GM21515 (cell line): Measurements from ENCODE around the gene CMIP.

ENCODE experiments used
- ATAC-seq: cut with Tn5 transposase; IDR thresholded peaks from one replicate; pipeline ENCODE4 v1.9.1; 2021; ENCODE audit not compliant: unreplicated experiment

CMIP gene

DNA sequence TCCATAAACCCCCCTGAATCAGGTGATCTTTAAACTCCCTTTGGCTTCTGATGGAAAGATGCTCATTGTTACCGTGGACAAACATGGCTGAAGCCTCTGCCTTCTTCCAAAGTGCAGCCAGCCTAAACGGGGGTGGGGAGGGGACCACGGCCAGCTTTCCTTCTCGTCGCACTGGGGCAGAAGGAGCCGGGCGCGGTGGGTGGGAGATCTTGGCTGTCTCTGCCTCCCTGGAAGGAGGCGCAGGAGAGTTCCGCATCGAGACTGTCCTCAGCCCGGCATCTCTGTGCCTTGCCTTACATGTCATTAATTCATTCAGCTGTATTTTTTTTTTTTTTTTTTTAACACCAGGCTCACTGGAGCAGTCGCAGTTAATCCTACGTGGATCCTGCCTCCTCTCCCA, 171.2 kb downstream of the CMIP start:
- no peak for ATAC-seq

DNA sequence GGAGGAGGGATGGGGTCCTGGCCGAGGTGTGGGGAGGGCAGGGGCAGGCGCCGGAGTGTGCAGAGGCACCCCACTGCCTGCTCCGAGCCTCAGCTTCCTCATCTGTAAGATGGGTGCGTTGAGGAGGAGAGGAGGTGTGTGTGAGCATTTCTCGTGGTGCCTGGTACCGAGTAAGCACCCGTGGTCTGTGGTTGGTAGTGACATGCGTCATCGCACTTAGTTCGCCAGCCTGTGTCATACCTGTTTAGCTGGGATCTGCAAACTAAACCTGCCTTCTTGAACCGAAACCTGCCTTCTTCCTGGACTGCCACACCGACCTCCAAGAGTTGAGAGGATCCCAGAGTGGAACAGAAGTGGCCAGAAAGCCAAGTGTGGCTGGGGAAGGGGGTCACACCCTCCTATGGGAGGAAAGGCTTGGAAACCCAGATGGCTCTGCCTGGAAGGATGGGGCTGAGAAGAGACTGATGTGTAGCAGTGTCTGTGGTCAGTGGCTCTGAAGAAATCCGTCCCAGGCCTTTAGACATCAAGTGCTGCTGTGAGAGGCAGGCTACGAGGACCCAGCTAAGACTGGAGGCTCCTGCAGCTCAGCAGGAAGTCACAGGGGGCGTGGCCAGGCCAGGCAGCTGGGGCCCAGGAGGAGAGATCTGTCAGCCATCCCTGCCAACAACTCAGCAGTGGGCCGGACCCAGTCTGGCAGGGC, 171.9 kb downstream of the CMIP start:
- ATAC-seq, result no peak

- ATAC-seq, result no peak
Measured at GRCh38 chr16:81617021-81617346, 172.4 kb downstream of the CMIP start.

DNA sequence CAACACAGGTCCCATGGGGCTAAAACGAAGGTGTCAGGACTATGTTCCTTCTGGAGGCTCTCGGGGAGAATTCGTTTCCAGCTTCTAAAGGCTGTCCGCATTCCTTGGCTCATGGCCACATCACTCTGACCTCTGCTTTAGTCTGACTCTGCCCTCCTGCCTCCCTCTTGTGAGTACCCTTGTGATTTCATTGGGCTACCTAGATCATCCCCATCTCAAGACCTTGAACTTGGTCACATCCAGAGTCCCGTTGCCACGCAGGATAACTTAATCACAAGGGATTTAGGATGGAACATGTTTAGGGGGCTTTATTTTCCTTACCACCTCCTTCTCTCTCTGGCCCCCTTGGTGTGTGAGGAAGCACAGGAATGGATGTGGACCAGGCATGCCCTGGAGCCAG, 173.6 kb downstream of the CMIP start:
- ATAC-seq, result no peak

GRCh38 chr16:81618661-81619060, 174.1 kb downstream of the CMIP start:
- ATAC-seq, result no peak

DNA sequence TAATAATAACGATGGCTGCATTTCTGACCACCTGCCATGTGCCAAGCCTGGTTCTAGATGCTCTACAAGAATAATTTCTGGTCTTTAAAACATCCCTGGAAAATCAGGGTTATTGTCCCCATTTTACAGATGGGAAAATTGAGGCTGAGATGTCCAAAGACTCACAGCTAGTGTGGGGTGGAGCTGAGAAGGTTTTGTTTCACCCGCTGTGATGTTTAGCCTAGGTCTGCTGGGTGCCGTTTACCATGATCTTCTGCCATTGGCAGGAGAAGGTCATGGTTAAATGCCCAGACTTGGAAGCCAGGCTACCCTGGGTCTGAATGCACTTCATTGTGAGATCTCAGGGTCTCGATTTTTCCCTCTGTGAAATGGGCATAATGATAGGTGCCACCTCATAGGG, 175.4 kb downstream of the CMIP start:
- ATAC-seq, result no peak

DNA sequence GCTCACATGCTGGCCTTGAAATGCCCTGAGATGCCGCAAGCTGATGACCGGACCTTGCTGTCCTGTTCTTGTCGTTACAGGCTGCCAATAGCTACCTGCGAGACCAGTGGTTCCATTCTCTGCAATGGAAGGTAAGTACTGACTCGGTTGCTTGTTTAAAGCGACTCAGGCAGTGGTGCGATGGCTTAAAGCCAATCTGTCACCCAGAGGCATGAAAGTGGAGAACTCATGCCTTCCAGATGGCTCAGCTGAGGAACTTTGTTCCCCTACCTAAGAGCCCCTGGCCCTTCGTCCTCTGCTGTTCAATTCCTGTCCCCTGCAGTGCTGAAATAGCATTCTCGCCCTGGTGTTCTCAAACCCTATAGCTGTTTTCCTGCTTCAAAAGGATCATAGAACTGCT, 176.2 kb downstream of the CMIP start:
- ATAC-seq, result no peak

- ATAC-seq, result no peak
Measured at GRCh38 chr16:81621496-81621895, 176.9 kb downstream of the CMIP start.

DNA sequence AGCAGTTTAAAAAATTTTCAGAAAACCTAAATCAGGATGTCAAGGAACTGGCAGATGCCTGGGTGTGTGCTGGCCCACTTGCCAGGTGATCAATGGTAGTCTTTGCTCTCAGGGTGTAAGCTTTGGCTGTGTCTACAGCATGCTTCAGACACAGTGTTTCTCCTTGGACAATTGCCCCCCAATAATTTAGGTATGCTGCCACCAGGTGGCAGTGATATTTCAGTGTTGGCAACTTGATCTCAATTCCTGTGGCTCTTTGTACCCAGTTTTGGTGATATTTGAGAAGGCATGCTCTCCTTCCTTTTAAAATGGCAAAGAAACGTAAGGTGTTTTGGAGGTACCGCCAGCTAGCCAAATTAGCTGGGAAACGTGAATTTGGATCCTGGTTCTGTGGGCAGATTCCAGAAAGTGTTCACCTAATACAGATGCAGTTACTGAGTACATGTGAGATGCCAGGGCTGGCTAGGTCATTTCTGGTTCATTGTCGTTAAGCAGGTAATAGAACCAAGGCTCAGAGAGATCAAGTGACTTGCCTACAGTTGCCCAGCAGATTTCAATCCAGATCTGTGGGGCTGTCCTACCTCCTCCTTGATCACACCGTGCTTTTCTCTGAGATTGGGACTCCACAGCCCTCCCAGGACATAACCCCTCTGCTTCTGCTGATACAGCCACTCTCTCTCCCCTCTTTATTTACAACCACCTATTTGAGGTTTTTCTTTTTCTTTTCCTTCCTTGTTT, 178.9 kb downstream of the CMIP start:
- no peak for ATAC-seq

- ATAC-seq, result no peak
Measured at GRCh38 chr16:81624403-81624759, 179.8 kb downstream of the CMIP start.

- no peak for ATAC-seq
Measured at GRCh38 chr16:81624760-81625543, 180.3 kb downstream of the CMIP start.

DNA sequence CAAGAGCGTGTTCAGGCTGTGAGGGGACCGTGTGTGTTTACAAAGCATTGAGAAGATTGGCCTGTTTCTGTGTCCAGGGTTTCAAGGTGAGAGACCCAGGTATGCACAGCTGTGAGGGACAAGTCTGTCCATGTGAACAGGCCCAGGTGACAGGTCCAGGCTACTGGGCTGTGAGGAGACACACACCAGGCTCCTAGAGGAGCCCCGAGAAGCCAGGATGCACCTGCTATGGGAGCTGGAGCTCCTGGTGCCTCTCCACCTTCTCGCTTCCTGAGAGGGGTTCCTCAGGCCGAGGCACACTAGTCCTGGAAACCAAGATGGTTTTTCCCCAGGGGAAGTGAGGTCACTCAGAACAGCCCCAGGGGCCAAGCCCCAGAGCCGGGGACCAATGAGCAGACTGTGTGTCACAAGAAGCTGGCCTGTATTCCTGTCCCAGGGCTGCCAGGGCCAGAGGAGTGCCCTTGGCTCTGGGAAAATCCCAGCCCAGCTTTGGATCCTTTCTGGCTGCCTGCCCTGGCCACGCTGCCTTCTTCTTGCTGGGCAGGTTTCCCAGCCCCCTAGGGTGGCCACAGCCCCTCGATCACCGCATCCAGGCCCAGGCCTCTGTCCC, 181.0 kb downstream of the CMIP start:
- ATAC-seq, result peak; percentile 46

DNA sequence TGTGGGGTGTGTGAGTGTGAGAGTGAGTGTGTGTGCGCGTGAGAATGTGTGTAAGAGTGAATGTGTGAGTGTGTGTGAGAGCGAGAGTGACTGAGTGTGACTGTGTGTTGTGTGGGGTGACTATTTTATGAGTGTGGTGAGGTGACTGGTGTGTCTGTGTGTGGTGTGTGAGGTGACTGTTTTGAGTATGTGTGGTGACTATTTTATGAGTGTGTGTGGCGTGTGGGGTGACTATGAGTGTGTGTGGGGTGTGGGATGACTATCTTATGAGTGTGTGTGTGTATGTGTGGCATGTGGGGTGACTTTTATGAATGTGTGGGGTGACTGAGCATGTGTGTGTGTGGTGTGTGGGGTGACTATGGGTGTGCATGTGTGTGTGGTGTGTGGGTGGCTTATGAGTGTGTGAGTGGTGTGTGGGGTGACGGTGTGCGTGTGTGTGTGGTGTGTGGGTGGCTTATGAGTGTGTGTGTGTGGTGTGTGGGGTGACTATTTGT, 181.6 kb downstream of the CMIP start:
- ATAC-seq, result no peak

- ATAC-seq, result no peak
Measured at GRCh38 chr16:81627024-81627423, 182.4 kb downstream of the CMIP start.

DNA sequence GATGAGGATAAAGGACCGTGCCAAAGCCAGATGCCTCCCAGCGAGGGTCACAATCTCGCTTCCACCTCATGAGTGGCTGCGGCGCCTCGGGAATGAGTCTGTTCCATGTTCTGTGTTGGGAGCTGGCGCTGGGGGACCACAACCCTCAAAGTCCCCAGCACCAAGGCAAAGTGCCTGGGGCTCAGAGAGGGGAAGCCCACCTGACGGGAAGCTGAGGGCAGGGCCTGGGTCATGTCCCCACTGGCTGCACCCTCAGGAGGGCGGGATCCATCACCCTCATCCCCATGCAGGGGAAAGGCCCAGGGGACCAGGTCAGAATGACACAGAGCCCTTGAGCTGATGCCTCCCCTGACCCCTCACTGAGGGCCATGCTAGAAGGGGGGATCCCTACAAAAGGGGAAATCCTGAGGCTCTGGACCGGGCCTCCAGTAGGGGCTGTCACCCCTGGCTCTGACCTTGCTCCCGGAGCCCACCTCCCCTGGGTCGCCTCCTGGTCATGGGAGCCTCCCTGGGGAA, 183.2 kb downstream of the CMIP start:
- ATAC-seq, result no peak

- no peak for ATAC-seq
Measured at GRCh38 chr16:81629034-81629802, 184.6 kb downstream of the CMIP start.

- no peak for ATAC-seq
Measured at GRCh38 chr16:81629896-81630634, 185.5 kb downstream of the CMIP start.

DNA sequence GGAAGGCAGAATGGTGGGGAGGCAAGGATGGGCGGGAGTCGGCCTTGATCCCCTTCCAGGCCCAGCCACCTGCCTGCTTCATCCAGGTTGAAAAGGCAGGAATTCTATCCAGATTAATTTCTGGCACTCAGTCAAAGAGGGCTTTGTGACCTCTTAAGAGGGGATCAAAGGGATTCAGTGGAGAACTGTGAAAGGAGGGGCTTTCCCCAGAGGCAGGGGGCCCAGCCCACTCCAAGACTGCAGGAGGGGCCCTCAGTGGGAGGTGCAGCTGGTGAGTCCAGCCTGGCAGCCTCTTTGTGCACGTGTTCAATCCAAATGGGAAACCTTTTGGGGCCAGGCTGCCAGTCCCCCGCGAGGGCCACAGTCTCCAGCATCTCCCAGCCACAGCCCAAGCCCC, 186.0 kb downstream of the CMIP start:
- ATAC-seq, result no peak

DNA sequence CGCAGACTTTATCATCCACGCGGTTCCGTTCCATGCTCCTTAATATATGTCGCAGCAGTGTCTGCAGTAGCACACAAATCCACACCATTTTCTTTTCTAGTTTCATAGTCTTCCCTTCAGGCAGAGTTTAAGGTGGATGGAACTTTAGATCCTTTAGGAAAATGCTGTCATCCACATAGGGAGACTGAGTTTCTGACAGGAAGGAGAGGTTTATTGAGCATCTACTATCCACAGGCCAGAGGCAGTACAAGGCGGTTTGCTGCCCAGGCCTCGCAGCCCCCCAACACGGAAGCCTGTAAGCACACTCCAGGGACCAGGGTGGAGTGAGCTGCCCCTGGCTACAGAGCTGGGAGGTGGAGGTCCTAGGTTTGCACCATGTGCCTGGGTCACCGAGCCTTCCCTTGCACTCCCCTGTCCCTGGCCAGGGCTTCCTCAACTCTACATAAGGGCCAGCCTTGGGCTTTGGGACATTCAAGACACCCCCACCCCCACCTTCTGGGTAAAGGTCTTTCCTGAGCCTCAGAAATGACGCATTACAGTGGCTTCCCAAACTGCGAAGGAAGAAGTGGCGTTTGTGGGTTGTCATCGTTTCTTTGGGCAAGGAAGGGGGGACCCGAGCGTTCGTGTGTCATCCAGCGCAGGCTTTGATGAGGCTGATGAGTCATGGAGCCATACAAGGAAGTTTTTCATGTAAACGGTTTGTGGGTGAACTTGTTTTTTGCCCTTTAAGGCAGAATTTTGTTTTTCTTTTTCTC, 188.0 kb downstream of the CMIP start:
- no peak for ATAC-seq
